NCI-H1092 (cell line): ENCODE measurements around the gene AXIN2.

ENCODE experiments used
- DNase-seq: peaks from one replicate; lab custom pipeline; 2025; lab: John Stamatoyannopoulos, UW

The AXIN2 gene

GRCh38 chr17:65584604-65585521 lies 23.4 kb upstream of the AXIN2 start:
- no peak for DNase-seq

GRCh38 chr17:65583921-65584603 lies 22.6 kb upstream of the AXIN2 start:
- peak; percentile 17 for DNase-seq

- no peak for DNase-seq
Measured at GRCh38 chr17:65576939-65577338, 15.5 kb upstream of the AXIN2 start.

GRCh38 chr17:65573282-65573602 lies 11.8 kb upstream of the AXIN2 start:
- DNase-seq: no peak

GRCh38 chr17:65572581-65573281 lies 11.3 kb upstream of the AXIN2 start:
- no peak for DNase-seq

- DNase-seq: no peak
Measured at GRCh38 chr17:65572186-65572580, 10.7 kb upstream of the AXIN2 start.

- DNase-seq: no peak
Measured at GRCh38 chr17:65568918-65569317, 7.5 kb upstream of the AXIN2 start.

- no peak for DNase-seq
Measured at GRCh38 chr17:65567566-65567965, 6.1 kb upstream of the AXIN2 start.

GRCh38 chr17:65565559-65565958 lies 4.1 kb upstream of the AXIN2 start:
- no peak for DNase-seq

GRCh38 chr17:65564793-65565192 lies 3.3 kb upstream of the AXIN2 start:
- peak; percentile 51 for DNase-seq

- DNase-seq: no peak
Measured at GRCh38 chr17:65562206-65562531, 721 bp upstream of the AXIN2 start.

GRCh38 chr17:65560628-65561451 lies 608 bp downstream of the AXIN2 start:
- peak; percentile 52 for DNase-seq

- no peak for DNase-seq
Measured at GRCh38 chr17:65559804-65560627, 1.4 kb downstream of the AXIN2 start.

GRCh38 chr17:65559461-65559803 lies 2.0 kb downstream of the AXIN2 start:
- DNase-seq: no peak

GRCh38 chr17:65558683-65559460 lies 2.6 kb downstream of the AXIN2 start:
- DNase-seq: no peak

- no peak for DNase-seq
Measured at GRCh38 chr17:65558311-65558682, 3.2 kb downstream of the AXIN2 start.

GRCh38 chr17:65557349-65558310 lies 3.8 kb downstream of the AXIN2 start:
- no peak for DNase-seq

GRCh38 chr17:65556910-65557348 lies 4.5 kb downstream of the AXIN2 start:
- DNase-seq: no peak
